HG02852 (cell line): Measurements from ENCODE around the gene SNED1.

Source experiments
- ATAC-seq: cut with Tn5 transposase; IDR thresholded peaks from one replicate; pipeline ENCODE4 v1.9.1; 2021; ENCODE audit warnings: mild to moderate bottlenecking, moderate library complexity; ENCODE audit not compliant: unreplicated experiment

SNED1 gene

DNA sequence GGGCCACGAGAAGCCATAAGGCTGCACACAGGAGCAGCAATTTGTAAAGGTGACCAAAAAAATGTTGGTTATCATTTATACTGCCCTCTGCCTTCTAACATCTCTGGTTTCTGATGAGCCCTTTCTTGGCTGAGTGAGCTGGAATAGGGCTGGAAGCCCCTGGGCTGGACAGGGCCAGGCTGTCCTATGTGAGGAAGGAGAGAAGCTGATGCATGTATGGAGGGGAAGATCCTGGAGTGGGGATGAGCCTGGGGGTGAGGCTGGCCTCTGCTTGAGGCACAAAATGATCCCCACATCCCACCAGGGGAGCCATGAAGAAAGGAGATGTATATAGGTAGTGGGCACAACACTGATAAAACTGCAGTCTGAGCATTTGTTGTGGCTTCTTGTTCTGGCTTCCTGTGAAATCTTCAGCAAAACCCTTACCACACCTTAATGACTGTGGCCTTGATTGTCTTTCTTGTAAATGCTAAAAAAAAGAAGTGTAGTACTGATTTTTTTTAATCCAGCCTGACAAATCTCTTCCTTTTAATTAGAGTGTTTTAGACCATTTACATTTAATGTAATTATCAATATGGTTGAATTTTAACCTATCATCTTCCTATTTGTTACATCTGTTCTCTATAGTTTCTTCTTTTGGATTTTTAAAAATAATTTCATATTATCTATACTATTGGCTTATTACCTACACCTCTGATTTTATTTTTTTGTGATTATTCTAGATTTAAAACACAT is 5.6 kb downstream of the SNED1 start:
- no peak for ATAC-seq

DNA sequence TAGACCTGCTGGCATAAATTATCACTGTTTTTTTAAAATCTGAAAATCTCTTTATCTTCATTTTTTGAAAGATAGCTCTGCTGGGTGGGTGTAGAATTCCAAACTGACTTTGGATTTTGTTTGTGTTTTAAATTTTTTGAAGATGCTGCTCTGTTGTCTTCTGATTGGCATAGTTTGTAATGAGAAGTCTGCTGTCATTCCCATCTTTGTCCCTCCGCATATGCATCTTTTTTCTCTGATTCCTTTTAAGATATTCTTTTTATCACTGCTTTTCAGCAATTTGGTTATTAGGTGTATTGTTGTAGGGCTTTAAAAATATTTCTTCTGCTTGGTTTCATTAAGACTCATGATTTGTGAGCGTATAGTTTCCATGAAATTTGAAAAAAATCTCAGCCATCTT is 7.2 kb downstream of the SNED1 start:
- no peak for ATAC-seq

DNA sequence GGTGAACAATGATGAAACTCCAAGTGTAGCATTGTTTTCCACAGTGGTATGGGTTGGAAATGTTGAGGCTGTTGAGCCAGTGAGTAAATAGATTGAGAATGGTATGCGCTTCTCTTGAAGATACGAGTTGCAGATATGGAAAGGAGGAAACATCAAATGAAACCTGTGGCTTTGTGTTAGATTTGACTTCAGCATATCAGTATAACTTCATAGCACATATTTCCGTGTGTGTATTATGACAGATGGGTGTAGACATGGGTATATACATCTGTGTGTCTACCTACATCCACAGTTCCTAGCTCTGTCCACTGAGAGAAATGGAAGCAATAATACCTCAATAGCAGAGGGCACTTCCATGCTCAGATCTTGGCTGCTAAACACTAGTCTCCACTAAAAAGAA is 8.0 kb downstream of the SNED1 start:
- no peak for ATAC-seq

DNA sequence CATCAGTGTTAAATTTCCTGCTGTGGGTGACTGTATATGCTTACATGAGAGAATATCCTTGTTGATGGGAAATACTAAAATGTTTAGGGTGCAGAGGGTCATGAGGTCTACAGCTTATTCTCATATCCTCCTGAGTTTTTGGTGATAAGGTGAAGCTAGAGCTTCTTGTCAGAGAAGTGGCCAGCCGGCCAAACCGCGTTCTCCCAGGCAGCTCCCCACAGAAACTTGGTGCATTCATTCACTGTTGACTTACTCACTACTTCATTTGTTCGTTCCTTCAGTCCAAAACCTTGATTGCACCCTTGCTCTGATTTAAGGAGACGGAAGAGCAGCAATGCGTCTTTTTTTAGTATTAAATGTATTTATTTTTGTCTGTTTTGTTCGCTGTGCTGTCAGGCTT is 8.7 kb downstream of the SNED1 start:
- no peak for ATAC-seq

DNA sequence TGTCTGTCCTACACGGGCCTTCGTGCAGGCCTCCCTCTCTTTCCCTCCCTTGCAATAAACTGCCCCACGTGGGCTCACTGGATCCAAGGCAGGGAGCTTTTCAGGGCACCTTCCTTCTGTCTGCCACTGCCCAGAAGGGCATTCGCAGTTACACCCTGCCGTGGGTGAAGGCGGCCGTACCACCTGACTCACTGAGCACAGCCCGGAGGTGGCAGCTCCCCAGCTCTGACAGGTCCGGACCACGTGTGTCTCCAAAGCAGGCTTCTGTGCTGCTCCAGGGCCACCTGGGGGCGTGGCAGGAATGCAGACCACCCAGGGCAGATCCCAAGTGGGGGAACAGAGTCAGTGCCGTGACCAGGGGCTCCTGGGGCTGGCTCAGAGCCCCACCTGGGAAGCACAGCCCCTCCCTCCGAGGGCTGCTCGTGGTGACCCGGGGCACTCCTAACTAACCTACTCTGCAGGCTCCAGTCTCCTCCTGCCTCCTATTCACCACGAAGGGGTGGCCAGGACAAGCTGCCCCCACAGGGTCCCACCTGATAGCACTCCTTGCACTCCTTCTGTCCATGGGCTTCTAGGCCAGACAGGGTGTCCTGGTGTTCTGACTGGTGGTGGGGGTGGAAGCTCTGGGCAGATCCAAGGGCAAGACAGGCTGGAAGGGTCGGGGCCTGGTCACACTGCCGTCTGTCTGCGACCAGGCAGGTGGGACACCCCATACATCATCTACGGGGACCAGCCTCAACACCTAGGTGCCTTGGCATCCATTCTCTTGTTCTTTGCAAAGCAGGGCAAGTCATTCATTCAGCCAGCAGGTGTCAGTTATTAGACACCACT is 9.7 kb downstream of the SNED1 start:
- no peak for ATAC-seq

DNA sequence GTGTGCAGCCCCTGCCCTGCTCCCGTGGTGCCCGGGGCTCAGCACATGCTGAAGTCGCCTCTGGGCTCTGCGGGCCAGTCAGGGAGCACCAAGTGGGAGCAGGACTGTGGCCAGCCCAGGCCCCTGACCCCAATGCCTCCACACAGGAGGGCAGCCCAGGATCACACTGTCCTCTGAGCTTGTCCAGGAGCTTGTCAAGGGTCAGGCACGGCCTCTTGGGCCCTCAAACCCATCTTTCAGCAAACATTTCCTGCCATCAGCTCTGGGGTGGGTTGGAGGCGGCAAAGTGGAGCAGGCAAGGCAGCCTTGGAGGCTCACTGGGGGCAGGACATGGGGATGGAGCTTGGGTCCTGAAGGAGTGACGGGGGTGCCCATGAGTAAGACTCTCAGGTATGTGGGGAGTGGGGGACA is 10.3 kb downstream of the SNED1 start:
- no peak for ATAC-seq

DNA sequence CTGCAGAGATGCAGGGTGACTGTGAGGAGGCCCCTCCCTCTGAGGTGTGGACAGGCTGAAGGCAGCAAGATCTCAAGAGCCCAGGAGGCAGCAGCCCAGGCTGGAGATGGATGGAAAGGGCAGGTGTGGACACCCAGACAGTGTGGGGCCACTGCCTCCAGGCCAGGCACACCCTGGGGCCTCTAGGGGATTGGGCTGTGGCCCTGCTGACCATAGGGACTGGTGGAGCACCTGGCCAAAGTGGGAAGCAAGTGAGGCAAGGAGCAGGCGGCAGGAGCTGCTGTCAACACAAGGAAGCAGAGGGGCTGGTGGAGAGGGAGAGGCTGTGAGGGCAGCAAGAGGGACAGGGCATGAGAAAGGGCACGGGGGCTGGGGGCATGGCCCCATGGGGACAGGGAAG is 10.8 kb downstream of the SNED1 start:
- no peak for ATAC-seq

DNA sequence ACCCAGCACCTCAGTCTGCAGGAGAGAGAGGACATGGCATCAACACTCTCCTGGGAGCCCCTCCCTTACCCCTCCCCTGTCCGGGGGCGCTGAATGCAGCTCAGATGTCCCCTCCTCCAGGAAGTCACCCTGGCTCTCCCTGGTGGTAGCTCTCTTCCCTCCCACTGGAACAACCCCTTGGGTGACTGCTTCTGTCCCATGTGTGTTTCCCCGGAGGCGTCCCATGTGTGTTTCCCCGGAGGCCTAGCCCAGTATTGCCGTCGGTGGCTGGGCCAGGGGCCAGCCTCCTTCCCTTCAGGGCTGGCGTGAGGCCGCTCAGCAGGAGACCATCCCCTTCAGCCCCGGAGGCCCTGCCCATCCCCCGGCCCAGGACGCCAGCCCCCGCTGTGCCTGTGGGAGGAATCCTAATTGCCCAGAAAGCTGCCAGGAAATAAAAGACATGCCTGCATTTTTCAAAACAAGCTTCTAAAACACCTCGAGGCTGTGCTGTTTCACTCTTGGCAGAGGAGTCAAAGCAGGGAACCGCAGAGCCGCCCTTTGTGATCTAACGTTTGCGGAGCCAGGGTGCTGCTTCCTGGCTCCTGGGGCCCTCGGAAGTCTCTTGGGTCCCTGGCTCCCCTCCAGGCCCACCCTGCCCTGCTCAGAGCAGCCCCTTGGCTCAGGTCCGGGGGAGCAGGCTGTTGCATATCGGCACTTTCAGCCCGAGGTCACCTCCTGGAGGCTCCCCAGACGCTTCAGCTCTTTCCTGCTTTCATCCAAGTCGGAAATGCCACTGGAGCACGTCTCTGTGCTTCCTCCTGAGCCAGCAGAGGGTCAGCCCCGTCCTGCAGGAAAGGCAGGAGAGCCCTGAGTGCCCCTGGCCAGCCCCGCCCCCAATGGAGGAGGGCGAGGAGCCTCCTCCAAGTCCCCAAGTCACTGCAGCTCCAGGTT is 11.4 kb downstream of the SNED1 start:
- no peak for ATAC-seq

DNA sequence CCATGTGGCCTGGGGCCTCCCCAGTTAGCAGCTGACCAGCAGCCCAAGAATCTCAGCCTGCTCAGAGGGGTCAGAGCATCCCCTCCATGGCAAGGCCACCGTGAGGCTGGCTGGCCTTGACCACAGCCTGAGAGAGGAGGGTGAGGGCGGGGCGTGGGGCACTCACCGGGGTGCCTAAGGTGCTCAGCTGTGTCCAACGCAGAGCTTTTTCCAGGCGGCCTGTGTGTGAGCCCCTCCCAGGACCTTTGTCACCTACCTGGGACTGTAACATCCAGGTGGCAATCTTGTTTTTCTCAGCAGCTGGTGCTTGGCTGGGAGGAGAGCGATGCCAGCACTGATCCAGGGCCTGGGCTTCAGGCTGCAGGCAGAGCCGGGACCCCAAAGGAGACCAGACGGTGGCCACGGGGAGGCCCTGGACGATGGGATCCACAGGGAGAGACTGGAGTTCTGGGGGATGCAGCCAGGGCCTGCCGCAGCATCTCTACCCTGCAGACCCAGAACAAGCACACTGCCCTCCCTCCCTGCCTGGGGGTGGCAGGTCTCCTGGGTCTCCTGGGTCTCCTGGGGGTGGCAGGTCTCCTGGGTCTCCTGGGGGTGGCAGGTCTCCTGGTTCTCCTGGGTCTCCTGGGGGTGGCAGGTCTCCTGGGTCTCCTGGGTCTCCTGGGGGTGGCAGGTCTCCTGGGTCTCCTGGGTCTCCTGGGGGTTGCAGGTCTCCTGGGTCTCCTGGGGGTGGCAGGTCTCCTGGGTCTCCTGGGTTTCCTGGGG is 12.3 kb downstream of the SNED1 start:
- ATAC-seq = no peak

DNA sequence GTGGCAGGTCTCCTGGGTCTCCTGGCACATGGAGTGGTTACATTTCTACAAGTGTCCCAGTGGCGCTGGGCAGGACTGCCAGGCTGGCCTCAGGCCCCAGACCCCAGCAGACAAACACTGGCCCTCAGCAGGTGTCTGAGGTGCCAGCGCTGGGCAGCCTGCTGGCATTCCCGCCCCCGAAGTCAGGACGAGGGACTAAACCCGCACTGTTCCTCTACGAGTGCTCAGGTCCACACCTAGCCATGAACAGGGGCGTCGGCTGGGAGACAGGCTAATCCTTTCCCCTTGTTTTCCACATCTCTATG is 12.8 kb downstream of the SNED1 start:
- no peak for ATAC-seq

DNA sequence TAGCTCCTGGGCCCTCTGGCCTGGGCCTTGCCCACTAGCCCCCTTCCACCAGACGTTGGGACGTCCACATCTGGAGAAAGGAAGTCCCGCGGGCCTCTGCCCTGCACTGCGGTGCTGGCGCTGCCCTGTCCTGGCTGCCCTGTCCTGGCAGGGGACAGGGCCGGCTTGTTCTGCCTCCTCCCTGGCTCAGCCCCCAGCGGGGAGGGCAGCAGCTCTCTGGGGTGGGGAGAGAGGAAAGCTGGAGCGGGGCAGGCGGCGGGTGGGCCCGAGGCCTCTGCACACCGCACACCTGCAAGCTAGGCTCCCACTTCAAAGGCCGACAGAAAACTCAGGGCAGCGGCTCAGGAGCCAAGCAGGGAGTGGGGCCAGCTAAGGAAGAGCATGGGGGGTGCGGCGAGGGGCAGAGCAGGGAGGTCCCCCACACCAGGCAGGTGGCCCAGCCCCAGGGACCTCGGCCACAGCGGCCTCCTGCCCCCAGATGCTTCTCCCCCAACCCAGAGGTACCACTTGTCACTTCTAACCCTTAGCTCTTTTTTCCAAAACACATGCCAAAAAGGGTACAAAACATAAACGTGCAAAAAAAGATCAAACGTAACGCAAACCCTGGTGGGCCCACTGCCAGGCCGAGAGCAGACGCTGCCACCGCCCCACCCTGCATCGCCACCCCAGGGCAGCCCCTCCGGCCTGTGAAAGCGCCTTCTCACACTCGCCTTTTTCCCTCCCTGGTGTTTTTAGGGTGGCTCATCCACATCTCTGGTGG is 13.5 kb downstream of the SNED1 start:
- ATAC-seq = no peak

DNA sequence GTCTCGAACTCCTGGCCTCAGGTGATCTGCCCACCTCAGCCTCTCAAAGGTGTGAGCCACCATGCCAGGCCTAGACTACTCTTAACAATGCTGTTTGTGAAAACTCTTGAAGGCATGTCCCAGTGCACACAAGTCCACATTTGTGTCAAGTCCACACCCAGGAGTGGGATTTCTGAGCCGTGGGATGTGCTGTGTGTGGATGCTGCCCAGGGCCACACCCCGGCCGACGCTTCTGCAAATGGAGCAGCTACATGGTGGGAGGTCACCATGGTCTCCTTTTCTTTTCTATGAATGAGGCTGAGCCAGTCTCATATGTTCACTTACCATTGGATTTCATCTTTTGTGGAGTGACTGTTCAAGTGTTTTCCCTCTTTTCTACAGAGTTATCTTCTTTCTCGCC is 15.8 kb downstream of the SNED1 start:
- ATAC-seq = no peak

DNA sequence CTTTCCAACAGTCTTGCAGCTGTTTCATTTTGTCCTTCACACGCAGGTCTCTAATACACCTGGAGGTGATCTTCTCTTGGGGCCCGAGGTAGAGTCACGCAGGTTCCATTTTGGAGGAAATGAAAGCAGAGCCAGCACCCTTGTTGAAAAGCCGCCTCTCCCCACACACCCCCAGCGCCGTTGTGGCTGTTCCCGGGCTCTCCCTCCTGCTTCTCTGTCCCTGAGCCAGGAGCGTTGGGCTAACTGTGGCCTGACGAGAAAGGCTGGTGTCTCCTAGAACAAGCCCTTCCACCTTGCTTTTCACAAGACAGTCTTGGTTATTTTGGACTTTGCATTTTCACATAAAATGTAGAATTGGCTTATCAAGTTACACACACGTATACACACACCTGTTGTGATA is 16.3 kb downstream of the SNED1 start:
- no peak for ATAC-seq

DNA sequence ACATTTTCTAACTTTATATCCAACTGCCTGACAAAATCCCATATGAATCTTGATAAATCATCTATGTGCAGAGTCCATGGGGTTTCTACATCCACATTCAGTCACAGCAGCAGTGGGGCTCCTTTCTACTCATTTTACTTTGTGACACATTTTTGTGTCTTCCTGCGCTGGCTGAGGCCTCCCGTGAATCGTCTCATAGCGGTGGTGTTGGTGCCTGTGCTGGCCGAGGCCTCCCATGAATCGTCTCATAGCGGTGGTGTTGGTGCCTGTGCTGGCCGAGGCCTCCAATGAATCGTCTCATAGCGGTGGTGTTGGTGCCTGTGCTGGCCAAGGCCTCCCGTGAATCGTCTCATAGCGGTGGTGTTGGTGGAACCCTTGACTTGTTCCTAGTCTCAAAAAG is 17.0 kb downstream of the SNED1 start:
- no peak for ATAC-seq

DNA sequence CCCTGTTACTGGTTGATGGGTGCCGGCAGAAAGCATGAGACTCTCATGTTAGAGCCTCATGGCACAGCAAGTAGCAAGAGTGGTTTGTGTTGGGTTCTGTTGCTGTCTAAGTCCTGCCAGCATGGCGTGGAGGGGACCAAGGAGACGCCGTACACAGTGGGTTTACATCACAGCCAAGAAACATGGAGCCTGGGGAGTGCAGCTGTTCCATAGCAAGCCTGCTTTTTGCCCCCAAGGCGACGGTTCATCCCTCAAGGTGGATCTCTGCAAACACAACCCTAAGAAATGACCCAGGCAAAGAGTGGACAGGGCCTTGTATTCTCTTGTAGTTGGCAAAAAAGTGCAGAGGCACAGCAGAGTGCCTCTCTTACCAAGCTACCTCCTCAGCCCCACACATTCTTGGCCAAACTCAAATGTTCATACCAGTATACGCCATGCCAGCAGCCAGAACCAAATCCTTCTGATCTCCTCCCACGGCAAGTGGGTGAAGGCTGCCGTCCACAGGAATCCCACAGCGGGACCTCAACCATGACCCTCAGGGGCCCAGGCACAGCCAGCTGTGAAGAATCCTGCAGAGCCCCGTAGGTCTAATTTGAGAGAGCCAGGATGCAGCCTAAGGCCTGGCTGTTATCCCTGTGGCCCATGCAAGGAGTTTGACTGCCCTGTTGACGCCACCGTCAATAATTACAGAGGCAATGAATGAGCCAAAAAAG is 19.0 kb downstream of the SNED1 start:
- no peak for ATAC-seq

DNA sequence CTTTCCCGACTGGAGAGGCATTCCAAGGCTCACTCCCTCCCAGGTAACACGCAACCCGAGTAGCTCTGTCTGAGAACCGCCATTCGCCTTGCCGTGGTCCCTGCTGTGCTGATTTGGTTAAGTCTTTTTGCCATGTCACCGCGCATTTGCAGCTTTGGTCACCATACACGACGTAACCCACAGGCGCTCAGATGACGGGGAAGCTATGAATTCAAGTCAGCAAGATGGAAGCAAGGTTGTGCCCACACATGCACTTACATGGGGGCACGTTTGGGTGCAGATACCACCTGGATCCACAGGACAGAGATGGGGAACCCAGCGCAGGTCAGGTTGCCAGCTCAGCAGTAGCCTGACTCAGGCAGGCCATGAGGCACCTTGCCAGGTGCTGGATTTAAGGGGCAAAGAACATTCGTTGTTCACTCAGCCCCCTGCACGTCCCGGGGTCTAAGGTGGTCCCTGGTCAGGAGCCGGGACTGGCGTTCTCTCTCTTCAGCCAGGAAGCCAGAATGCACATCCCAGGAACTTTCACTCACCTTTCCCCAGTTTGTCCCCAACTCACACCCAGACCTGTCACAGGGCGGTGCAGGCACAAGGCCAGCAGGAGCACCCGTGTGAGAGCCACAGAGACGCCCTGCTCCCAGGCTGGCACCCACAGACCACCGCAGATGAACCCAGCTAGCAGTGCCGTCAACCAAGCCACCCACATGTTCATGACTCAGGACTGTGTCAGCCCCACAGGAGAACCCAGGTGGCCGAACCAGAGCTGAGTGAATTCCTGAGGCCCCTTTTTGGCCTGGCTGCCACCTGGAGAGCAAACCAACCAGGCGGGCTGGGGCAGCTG is 19.9 kb downstream of the SNED1 start:
- ATAC-seq = no peak

DNA sequence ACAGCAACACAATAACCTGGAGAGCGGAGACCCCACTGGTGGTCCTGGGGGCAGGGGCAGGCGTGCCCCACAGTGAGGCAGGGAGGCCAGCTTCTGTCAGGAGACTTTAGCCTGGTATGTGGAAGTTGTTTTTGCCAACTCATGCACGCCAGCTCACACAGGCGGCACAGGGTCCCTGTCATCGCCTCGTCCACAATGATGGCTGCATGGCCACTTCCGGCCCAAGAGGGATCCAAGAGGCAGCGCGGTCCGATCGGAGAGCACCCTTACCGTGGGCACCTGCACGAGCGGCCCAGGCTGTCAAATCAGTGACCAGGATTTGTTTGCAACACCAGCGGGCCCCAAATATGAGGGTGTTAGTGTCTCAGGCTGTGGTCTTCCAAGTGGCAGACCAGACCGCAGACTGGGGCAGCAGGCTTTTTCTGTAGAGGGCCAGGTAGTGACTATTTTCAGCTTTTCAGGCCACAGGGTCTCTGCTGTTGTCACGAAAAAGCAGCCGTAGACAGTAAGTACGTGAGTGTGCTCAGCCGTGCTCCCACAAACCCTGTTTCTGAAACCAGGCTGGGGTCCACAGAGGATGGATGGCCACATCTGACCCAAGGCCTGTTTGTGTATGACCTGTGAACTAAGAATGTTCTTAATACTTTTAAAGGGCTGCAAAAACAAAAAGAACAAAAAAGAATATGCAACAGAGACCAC is 21.2 kb downstream of the SNED1 start:
- no peak for ATAC-seq

DNA sequence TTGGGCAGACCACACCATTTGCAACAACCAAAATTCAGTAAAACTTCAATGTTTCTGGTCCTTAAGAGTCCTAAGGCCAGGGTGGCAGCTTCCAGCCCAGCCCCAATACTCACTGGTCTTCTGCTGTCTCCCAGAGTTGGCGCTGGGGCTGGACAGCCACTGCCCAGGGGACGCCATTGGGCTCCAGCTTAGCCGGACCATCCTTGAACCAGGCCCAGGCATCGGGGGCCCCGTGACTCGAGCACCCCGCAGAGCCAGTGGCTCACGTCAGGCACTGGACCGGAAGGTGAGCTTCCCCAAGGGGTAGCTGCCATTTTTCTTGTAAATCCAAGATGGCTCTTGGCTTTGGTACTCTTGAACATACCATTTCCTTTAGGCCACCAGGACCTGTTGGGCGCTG is 21.8 kb downstream of the SNED1 start:
- no peak for ATAC-seq
